HG03159 (cell line): ENCODE data around the gene MEF2B.
A peak's percentile ranks its signal among the peaks of the same experiment; 100 is the strongest.
"Not testable (repeated sequence)": the region's sequence is repeated elsewhere in the genome, so short reads cannot be mapped to it uniquely, and the experiment has no call there.

Experiments
- ATAC-seq: cut with Tn5 transposase; IDR thresholded peaks from one replicate; pipeline ENCODE4 v1.9.1; 2021; ENCODE audit warnings: mild to moderate bottlenecking, moderate library complexity; ENCODE audit not compliant: unreplicated experiment

MEF2B gene

GRCh38 chr19:19193926-19194325 lies 23.9 kb upstream of the MEF2B start:
- ATAC-seq, result no peak

DNA sequence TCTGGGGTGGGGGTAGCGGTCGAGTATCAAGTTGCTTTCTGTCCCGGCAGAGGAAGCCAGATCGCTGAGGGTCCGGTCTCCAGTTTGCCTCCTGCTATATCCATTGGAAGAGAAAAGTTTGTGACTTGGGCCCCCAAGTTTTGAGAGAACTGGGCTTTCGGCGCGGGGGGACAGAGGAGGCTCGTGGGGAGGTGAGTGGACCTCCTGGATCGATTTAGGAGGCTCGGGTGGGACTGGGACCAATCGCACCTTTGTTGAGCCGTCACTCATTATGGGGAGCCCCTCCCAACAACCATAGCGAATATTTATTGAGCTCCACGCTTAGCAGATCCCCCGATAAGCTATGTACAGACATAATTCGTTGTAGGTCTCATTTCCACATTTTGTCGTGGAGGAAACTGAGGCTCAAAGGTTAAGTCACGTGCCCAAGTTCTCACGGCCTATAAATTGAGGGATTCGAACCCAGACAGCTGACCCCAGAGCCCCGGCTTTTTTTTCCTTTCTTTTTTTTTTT lies 22.9 kb upstream of the MEF2B start:
- ATAC-seq, result peak; percentile 5

DNA sequence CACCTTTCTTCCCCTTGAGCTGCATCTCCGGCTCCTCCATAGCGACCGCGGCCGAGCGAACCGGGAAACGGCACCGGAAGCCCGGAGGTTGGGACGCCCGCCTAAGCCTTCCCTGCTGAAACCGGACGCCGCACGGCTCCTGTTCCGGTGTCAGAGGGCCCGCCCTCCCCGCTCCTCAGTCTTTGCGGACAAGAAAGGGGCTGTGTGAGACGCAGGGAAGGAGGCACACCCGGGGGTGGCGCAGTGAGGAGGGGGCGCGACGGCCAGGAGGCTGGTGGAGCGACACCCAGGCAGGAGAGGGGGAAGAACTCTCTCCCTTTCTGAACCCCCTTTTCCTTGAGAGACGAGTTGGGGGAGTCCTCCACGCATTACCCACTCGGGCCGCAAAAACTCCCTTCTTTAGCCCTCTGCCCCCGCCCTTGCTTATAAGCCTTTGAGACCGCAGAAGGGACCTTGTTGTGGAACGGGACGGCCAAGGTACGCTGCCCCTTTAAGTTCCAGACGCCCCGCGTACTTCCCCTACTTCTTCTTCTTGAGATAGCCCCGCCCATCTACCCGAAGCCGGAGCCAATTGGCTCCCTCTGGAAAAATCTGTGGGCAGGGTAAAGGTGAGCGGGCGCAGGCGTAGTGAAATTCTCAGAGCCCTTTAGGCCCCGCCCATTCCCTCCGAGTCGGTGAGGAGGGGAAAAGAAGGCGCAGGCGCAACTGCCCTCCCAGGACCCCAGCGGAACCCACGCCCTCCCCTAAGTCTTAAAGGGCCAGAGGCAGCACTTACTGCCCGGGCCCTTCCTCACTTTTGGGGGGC lies 22.2 kb upstream of the MEF2B start, which contains the start of the genes BORCS8 and RFXANK:
TSS of gene BORCS8 (minus strand) at position 75 of the 805 bp plus-strand sequence. CDS start at position 40, 35 bp downstream.
TSS of gene RFXANK (plus strand) at position 181 of the 805 bp plus-strand sequence. CDS start 1,689 bp downstream, outside the sequence.
- peak; percentile 87 for ATAC-seq

DNA sequence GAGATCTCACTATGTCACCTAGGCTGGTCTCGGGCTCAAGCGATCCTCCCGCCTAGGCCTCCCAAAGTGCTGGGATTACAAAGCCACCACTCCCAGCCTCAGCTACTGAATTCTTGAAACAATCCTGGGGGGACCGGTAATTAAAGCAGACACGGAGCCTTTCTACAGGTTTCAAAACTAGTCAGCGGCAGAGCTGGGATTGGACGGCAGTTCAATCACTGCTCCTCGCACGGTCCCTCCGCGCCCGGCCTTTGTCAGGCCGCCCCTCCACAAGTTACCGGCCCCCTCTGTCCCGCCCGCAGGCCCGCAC lies 21.7 kb upstream of the MEF2B start:
- peak; percentile 1 for ATAC-seq

DNA sequence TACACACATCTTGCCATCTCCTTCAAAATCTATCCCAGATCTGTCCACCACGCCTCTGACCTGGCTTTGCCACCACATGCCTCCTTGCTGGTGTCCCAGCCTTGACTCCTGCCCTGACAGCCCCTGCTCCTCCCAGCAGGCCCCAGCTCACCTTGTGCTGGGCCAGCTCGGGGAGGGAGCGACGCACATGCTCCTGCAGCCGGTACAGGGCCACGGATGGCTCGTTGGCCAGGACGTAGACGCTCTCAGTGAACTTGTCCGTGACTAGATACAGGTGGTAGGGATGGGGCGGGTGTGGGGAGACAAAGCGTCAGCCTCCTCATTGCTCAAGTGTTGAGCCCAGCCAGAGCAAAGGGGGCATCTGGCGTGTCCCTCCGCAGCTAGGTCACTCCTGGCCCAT lies 16.7 kb upstream of the MEF2B start:
- ATAC-seq, result no peak

DNA sequence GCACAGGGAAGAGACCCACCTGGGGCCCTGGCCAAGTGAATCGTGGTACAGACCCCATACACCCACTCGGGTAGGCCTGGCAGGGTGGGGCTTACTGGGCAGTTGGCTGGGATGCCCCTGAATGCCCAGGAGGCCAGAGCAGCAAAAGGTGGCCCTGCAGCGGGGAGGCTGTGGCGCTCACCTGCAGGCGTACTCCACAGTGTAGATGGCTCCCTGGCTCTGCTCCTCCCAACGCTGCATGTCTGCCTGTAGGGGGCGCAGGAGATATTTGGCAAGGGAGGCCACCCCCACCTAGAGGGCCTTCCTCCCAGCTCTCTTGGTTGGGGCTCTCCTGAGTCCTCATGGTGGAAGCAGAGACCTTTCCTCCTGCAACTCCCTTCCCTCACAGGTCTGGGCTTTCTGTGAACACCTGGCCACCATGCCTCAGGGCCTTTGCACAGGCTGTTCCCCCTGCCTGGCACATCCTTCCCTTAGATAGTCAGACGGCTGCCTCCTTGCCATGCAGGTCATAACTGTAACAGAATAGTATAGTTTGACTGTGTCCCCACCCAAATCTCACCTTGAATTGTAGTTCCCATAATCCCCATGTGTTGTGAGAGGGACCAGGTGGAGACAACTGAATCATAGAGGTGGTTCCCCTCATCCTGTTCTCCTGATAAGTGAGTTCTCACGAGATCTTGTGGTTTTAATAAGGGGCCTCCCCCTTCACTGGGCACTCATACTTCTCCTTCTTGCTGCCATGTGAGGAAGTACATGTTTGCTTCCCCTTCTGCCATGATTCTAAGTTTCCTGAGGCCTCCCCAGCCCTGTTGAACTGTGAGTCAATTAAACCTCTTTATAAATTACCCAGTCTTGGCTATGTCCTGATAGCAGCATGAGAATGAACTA lies 16.0 kb upstream of the MEF2B start:
- ATAC-seq, result no peak

DNA sequence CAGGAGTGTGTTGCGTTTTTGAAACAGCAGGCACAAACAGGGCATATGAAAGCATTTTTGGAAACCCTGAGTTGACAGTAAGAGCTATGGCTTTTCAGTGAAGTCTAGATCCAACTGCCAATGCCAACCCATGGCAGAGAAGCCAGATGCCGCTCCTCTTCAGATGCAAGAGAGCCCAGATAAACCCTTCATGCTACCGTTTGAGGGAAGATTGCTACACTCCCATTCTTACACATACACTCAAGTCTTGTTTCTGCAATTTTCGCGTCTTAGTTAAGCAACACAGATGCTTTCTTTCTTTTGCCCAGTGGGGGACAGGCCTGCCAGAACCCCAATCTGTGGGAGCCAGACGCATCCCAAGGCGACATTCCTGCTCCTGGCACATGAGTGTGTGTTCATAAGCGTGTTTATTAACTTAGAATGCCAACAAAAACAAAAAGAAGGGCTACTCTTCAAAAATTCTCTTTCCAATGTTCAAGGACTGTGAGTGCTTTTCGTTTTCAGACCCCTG lies 11.5 kb upstream of the MEF2B start:
- ATAC-seq, result no peak

DNA sequence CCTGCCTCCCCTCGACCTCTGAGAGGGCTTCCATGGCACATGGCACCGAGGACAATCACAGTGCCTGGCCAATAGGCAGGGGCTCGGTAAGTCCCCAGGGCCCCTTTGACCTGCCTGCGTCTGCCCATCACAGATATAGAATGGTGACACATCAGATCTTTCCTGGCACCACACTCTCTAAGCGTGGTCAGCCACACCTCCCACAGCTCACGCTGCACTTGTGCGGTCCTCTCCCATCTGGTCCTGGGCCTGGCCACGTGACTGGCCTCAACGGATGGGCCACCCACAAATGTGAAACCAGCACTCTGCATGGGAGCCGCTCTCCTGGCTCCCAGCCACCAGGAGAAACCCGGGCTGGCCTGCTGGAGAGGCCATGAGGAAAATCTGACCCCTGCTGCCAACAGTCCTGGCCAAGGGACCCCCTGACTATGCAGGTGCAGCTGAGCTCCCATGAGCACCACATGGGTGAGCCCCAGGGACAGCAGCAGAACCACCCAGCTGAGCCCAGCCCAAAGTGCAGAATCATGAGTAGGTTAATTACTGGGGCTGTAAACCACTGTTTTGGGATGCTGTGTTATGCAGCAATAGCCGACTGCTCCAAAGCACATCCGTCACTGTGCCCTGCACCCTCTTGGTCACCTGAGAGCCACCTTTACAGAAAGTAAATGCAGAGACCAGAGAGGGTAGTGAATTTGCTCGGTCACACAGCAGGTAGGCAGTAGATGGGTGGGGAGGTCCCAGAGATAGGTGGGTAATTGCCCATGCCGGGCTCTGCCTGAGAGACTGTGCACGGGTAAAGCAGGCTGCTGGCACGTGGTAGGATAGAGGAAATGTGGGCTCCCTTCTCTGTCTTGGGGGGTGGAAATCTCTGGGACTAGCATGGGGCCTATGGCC lies 9.7 kb upstream of the MEF2B start:
- no peak for ATAC-seq

DNA sequence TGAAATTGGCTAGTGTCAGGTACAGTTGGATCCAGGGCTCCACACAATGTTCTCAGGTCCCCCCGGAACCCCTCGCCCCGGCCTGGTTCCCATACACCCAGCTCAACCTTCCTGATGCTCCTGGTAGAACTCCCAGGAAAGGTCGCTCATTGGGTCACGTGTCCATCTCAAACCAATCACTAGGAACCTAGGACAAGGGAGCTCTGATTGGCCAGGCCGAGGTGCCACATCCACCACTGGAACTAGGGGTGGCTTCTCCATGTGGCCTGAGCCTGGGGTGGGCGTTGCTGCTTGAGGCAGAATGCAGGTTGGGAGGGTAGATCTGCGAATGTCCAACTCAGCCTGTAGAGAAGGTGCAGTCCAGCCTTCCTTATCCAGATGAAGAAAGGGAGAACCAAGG lies 6.9 kb upstream of the MEF2B start:
- no peak for ATAC-seq

GRCh38 chr19:19173243-19173642 lies 3.2 kb upstream of the MEF2B start:
- not testable (repeated sequence) for ATAC-seq

GRCh38 chr19:19171821-19172532 lies 1.9 kb upstream of the MEF2B start:
- ATAC-seq, result no peak

DNA sequence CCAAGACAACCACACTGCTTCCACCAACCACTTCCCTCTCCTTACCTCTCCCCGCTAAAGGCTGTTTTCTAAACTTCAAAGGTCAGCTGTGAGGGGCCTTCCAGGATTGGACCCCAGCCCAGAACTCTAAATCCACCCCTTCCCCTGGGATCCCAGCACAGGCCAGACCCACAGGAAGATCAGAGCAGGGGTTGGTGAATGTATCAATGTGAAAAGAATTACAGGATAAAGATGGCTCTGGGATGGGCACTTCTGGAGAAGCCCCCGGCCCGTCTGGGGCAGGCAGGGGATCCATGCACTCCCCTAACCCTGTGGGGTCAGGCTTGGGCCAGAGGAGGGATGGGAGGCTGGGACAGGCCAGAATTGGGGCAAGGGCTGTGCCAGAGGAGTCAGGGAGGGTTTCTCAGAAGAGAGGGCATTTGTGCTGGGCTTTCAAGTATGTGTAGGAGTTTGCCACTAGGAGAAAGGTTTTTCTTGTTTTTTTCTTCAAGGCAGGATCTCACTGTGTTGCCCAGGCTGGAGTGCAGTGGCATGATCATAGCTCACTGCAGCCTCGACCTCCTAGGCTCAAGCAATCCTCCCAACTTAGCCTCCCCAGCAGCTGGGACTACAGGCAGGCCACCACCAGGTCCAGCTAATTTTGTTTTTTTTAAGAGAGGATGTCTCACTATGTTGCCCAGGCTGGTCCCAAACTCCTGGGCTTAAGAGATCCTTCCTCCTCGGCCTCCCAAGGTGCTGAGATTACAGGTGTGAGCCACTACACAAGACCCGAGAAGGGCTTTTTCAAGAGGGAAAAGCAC lies 1.0 kb upstream of the MEF2B start:
- no peak for ATAC-seq

DNA sequence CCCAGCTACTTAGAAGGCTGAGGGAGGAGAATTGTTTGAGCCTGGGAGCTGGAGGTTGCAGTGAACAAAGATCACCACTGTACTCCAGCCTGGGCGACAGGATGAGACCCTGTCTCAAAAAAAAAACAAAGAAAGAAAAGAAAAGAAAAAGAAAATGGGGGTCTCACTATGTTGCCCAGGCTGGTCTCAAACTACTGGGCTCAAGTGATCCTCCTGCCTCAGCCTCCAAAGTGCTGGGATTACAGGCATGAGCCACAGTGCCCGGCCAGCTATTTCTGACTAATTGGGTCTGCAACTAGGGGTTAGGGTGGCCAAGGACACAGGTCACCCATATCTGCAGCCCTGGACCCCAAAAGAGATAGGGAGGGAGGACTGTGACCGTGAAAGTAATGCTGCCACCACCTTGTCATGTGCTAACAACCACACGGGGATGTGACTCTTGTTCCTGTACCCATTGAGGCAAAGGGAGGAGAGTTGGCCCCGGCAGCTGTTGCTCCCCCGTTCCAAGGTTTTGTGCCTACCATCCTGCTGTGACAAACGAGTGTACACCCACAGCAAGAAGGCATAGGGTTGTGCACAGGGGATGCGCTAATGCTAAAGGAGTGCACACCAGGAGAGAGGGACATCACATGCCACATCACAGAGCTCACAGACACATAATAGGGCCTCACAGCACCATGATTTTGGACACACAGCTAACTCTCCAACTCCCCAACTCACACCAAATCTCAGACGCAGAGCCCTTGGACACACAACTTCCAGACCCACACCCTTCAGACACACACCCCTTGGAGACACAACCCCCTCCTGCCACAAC lies 619 bp downstream of the MEF2B start:
- ATAC-seq, result no peak

DNA sequence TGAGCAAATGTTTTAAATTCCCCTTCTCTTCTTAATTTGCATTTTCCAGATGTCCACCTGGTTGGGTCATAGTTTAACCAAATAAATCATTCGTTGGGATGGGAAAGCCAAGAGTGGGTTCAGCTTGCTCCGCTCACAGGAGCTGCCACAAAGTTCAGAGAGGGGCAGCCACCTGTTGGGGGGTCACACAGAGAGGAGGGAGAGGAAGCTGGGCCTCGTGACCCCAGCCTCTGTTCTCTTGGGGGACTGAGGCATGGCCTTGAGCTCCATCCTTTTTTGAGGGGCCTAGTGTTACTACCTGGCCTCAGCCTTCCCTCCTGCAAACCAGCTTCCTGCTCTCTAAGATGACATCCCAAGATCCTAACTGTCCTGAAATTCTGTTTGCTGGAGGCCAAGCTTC lies 2.5 kb downstream of the MEF2B start:
- ATAC-seq, result no peak

DNA sequence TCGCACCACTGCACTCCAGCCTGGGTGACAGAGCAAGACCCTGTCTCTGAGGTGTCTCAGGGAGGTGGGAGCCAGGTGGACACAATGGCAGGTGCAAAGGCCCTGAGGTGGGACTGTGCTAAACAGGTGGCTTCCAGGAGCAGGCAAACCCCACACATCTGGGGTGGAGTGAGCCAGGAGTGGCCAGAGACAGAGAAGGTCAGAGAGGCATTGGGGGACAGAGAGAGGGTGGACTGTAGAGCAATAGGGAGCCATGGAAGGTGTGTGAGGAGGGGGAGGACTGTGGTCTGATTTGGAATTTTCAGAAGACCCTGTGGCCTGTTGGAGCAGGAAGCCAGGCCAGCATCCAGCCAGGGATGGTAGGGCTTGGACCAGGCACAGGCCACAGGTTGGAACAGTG lies 4.7 kb downstream of the MEF2B start:
- no peak for ATAC-seq

- ATAC-seq, result no peak
Observed at GRCh38 chr19:19162495-19162894, 7.6 kb downstream of the MEF2B start.

DNA sequence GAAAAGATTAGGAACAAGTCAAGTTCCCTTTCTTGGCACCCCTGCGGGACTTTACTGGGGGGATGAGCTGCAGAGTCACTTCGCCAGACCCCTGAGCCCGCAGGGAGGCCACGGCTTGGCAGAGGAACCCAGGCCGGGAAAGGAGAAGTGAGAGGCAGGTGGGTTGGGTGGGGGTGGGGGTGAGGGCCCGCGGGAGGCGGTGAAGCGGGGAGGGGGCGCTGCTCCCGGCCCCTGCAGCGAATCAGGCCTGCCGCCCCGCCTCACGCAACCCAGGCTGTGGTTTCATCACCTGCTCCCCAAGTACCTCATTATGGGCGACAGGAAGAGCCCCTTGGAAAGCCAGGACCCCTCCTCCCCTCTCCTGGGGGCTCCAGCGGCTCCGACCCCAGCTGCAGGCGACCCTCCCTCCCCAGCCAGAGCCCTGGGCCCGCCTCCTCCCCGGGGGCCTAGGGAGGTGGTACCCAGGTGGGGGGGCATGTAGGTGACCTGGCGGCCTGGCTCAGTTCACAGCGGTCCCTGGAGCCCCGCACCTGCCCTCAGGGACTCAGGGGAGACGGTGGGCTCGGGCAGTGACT lies 9.5 kb downstream of the MEF2B start:
- ATAC-seq, result peak; percentile 48

DNA sequence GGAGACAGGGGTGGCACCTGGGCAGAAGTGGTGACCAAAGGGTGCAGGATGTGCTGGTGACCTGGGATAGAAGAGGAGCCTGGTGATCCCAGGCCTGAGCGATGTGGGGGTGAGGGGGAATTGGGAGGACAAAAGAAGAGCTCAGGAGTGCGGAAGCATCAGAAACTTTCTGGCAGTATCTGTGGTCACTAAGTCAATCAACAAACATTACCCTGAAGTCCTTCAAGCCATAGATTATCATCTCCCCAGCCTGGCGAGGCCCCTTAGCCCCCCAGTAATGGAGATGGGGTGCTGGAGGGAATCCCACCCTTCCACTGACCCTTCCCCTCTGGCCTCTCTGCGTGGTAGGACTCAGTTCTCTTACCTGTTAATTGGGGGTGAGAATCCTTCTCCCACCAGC lies 10.5 kb downstream of the MEF2B start:
- ATAC-seq, result no peak
